GM21360 (cell line): ENCODE data around the gene ARHGAP30.
"Not testable (repeated sequence)": the region's sequence is repeated elsewhere in the genome, so short reads cannot be mapped to it uniquely, and the experiment has no call there.

Experiments used
- ATAC-seq: cut with Tn5 transposase; IDR thresholded peaks from one replicate; pipeline ENCODE4 v1.9.1; 2021; ENCODE audit warnings: mild to moderate bottlenecking, moderate library complexity; ENCODE audit not compliant: unreplicated experiment

The ARHGAP30 gene

GRCh38 chr1:161044535-161044907, 25.2 kb downstream of the ARHGAP30 start:
- ATAC-seq = no peak

GRCh38 chr1:161039546-161039945, 30.1 kb downstream of the ARHGAP30 start:
- no peak for ATAC-seq

- no peak for ATAC-seq
These were observed 30.5 kb downstream of the ARHGAP30 start for GRCh38 chr1:161039154-161039545.

GRCh38 chr1:161038523-161039153, 31.1 kb downstream of the ARHGAP30 start, which contains the start of gene TSTD1:
TSS of gene TSTD1 (minus strand) at chr1:161038964. CDS start at chr1:161038889, 75 bp downstream.
- peak; percentile 81 for ATAC-seq

GRCh38 chr1:161037661-161038522, 31.8 kb downstream of the ARHGAP30 start:
- no peak for ATAC-seq

GRCh38 chr1:161033751-161034150, 35.9 kb downstream of the ARHGAP30 start:
- no peak for ATAC-seq

- ATAC-seq = no peak
These were observed 37.3 kb downstream of the ARHGAP30 start for GRCh38 chr1:161032409-161032808.

GRCh38 chr1:161031874-161032273, 37.8 kb downstream of the ARHGAP30 start:
- no peak for ATAC-seq

GRCh38 chr1:161029466-161029865, 40.2 kb downstream of the ARHGAP30 start:
- not testable (repeated sequence) for ATAC-seq

GRCh38 chr1:161026954-161027353, 42.7 kb downstream of the ARHGAP30 start:
- ATAC-seq = not testable (repeated sequence)

GRCh38 chr1:161022432-161022831, 47.3 kb downstream of the ARHGAP30 start:
- ATAC-seq = not testable (repeated sequence)

- ATAC-seq = no peak
These were observed 47.7 kb downstream of the ARHGAP30 start for GRCh38 chr1:161021970-161022353.

- peak; percentile 74 for ATAC-seq
These were observed 48.3 kb downstream of the ARHGAP30 start for GRCh38 chr1:161021165-161021969.

GRCh38 chr1:161020509-161021164, 49.1 kb downstream of the ARHGAP30 start, which contains the start of gene F11R:
TSS of gene F11R (minus strand) at chr1:161021152. CDS start at chr1:161021073, 79 bp downstream.
- ATAC-seq = peak; percentile 26

GRCh38 chr1:161019751-161020495, 49.8 kb downstream of the ARHGAP30 start:
- no peak for ATAC-seq

- not testable (repeated sequence) for ATAC-seq
These were observed 50.5 kb downstream of the ARHGAP30 start for GRCh38 chr1:161019111-161019660.

GRCh38 chr1:161018631-161018930, 51.1 kb downstream of the ARHGAP30 start:
- ATAC-seq = no peak

GRCh38 chr1:161017756-161018630, 51.7 kb downstream of the ARHGAP30 start:
- ATAC-seq = no peak

GRCh38 chr1:161017181-161017580, 52.5 kb downstream of the ARHGAP30 start:
- ATAC-seq = not testable (repeated sequence)
